ENCODE results near the gene RSL24D1.

The RSL24D1 gene
- total RNA-seq = 27.7 to 95.6 (median 57.0) reads per million in 18 experiments

- DNase-seq = peak; percentile 98 to 99
Observed at GRCh38 chr15:55196458-55197361, at the start of gene RSL24D1. RSL24D1 (minus strand) TSS chr15:55196941; CDS start chr15:55196890, 51 bp downstream.

- no peak for DNase-seq
Observed at GRCh38 chr15:55245059-55245458, 48.3 kb upstream of the RSL24D1 start.

GRCh38 chr15:55241891-55242290, 45.1 kb upstream of the RSL24D1 start:
- no peak for DNase-seq

- DNase-seq = no peak
Observed at GRCh38 chr15:55241186-55241585, 44.4 kb upstream of the RSL24D1 start.

- DNase-seq = no peak
Observed at GRCh38 chr15:55240125-55240760, 43.5 kb upstream of the RSL24D1 start.

- no peak for DNase-seq
Observed at GRCh38 chr15:55239440-55240124, 42.8 kb upstream of the RSL24D1 start.

- no peak for DNase-seq
Observed at GRCh38 chr15:55238877-55239276, 42.1 kb upstream of the RSL24D1 start.

- no peak for DNase-seq
Observed at GRCh38 chr15:55237219-55238130, 40.7 kb upstream of the RSL24D1 start.

- DNase-seq = no peak
Observed at GRCh38 chr15:55235546-55236036, 38.9 kb upstream of the RSL24D1 start.

GRCh38 chr15:55234800-55235104, 38.0 kb upstream of the RSL24D1 start:
- DNase-seq = no peak

GRCh38 chr15:55234104-55234799, 37.5 kb upstream of the RSL24D1 start:
- DNase-seq = no peak

GRCh38 chr15:55231455-55231854, 34.7 kb upstream of the RSL24D1 start:
- no peak for DNase-seq

- DNase-seq = no peak
Observed at GRCh38 chr15:55230953-55231352, 34.2 kb upstream of the RSL24D1 start.

GRCh38 chr15:55230051-55230670, 33.4 kb upstream of the RSL24D1 start:
- no peak for DNase-seq

GRCh38 chr15:55226127-55226526, 29.4 kb upstream of the RSL24D1 start:
- DNase-seq = no peak

GRCh38 chr15:55224892-55225291, 28.2 kb upstream of the RSL24D1 start:
- DNase-seq = no peak

GRCh38 chr15:55222588-55222987, 25.8 kb upstream of the RSL24D1 start:
- peak; percentile 23 to 65 for DNase-seq

- DNase-seq = peak; percentile 77 to 93
Observed at GRCh38 chr15:55221090-55222011, 24.6 kb upstream of the RSL24D1 start.

GRCh38 chr15:55220606-55221005, 23.9 kb upstream of the RSL24D1 start:
- DNase-seq = no peak

- peak in 1 of 2 donors; percentile 12 for DNase-seq
Observed at GRCh38 chr15:55218056-55218455, 21.3 kb upstream of the RSL24D1 start.

Measured in inflammatory macrophage (primary cell).